GM19395 (cell line): ENCODE data around the gene ELMO2.
A peak's percentile ranks its signal among the peaks of the same experiment; 100 is the strongest.
"Not testable (repeated sequence)": the region's sequence is repeated elsewhere in the genome, so short reads cannot be mapped to it uniquely, and the experiment has no call there.

ENCODE experiments used
- ATAC-seq: cut with Tn5 transposase; IDR thresholded peaks from one replicate; pipeline ENCODE4 v1.9.1; 2021; ENCODE audit warnings: mild to moderate bottlenecking, moderate library complexity; ENCODE audit not compliant: unreplicated experiment

ELMO2 gene

GRCh38 chr20:46406986-46407670, 713 bp upstream of the ELMO2 start:
- ATAC-seq = peak; percentile 52

GRCh38 chr20:46402331-46402811, 4.0 kb downstream of the ELMO2 start:
- ATAC-seq = no peak

DNA sequence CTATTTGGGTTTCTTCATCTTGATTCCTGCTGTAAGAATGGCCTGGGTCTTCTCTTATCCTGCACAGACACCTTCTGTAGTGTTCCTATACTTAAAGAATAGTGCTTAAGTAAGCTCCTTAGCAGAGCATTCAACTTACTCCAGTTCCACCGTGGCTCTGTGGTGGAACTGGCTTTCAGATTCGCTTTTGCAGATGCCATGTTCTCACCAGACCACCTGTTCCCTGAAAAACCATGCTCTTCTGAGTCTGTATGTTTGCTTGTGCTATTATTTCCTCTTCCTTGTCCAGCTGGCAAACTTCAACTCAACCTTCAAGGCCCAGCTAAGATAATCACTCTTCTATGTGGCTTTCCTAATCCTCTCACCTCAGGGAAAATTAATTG, 4.9 kb downstream of the ELMO2 start:
- ATAC-seq = no peak

- ATAC-seq = no peak
These were observed 5.5 kb downstream of the ELMO2 start for GRCh38 chr20:46400828-46401477.

- no peak for ATAC-seq
These were observed 6.2 kb downstream of the ELMO2 start for GRCh38 chr20:46400253-46400652.

GRCh38 chr20:46399401-46399800, 7.0 kb downstream of the ELMO2 start:
- ATAC-seq = no peak

- ATAC-seq = no peak
These were observed 7.5 kb downstream of the ELMO2 start for GRCh38 chr20:46398963-46399362.

DNA sequence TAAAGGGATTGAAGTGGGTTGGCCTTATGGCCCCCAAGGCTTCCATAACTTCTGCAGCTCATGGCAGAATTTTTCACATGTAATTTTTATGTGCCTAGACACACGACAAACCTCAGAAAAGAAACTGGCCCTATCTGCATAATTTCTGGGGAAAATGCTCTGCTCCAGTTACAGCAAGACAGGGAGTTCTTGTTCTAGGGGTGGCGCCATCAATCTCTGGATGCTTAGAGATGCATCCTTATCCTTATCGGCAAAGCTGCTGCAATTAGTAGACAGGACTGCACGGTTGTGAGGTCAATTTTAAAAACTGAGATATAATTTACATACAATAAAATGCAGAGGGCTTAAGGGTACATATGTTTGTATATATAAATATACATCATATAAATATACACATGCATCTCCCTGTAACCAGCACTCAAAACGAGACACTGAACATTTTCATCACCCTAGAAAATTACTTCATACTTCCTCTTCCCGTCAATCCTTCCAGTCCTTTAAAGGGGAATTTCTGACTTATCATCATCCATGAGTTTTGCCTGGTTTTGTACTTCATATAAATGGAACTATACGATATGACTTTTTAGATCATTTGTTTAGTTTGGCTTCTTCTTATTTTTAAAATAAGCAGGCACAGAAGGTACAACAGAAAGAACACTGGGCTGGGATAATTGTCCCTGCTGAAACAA, 10.2 kb downstream of the ELMO2 start:
- no peak for ATAC-seq

GRCh38 chr20:46394872-46395760, 11.3 kb downstream of the ELMO2 start:
- ATAC-seq = no peak

DNA sequence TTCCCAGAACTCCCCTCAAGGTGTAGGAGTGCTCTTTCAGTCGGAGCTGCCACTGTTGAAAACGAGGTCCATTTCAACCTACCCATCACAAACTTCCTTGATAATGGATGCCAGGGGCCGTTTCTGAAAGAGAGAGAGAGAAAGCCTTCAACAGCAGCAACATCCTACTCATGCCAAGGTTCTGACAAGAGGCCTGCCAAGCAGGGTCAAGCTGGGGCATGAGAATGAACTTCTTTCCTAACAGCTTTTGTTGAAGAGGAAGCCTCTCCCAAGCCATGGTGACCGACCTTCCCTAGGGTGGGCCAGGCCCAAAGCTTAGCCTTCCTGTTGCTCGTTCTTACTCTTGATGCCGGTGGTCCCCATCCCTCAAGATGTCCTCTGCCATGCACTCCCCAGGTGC, 12.4 kb downstream of the ELMO2 start:
- no peak for ATAC-seq

DNA sequence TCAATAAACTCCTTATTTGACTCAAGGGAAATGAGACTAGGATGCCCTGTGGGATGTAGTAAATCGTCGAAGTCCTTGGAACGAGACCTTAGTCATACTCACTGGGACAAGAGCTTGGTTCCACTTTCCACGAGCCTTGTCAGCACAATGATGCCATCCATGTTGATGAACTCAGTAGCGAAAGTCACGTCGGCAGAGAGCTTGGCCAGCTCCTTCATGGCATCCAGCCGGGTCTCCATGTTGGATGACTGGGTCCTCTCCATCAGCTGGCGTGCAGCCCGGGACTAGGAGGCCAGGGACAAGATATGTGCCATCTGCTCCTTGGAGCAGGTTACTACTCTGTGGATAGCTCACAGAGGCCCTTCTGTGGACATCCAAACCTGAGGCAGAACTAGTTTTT, 17.5 kb downstream of the ELMO2 start:
- ATAC-seq = no peak

- no peak for ATAC-seq
These were observed 18.1 kb downstream of the ELMO2 start for GRCh38 chr20:46388201-46388836.

- not testable (repeated sequence) for ATAC-seq
These were observed 19.4 kb downstream of the ELMO2 start for GRCh38 chr20:46387054-46387453.

DNA sequence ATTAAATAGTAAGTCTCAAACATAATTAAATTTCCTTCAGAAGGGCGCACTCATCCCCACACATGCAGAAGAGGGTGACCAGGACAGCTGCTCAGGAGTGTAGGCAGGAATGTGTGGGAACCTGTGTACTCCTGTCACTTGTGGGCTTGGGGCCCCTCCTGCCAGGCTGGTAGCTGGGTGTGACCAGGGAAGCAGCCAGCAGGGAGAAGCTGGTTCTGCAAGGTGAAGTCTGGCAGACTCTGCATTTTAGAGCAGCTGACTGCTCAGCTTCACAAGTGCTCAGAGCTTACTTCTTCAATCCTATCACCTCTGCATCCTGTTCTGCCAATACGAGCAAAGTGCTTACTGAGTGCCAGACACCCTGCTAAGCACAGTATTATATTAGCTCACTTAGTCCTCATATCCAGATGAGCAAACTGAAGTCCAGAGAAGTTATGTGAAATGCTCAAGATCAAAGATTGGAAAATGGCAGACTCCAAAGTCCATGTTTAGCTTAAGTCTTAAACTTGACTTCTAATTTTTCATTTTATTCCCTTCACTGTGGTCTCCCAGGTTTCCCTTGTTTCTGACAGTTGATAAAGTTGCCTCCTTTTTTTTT, 27.9 kb downstream of the ELMO2 start:
- no peak for ATAC-seq

- ATAC-seq = no peak
These were observed 28.9 kb downstream of the ELMO2 start for GRCh38 chr20:46377518-46377917.

DNA sequence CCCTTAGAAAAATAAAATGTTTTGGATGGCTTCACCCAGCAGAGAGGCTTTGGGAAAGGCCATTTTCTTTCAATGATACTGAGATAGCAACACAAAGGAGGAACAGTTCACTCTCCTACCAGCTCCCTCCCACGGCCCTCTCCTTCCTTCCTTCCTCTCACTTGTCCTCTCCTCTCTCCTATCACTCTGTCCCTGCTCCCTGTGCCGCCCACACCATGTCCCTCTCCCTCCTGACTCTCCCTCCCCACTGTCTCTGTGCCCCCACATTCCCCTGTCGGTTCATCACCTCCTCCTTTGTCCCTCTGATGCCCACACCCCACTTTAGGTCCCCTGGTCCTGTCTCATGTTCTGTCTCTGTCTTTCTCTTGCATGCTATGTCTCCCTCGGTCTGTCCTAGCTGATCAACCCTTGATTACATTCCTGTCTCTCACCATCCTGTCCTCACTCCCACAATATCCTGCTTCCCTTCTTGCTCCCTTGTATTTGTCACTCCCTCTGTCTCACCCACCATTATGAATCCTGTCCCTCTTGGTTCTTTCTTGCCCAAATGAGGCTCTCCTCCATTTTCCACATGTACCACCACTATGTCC, 30.1 kb downstream of the ELMO2 start:
- ATAC-seq = no peak

DNA sequence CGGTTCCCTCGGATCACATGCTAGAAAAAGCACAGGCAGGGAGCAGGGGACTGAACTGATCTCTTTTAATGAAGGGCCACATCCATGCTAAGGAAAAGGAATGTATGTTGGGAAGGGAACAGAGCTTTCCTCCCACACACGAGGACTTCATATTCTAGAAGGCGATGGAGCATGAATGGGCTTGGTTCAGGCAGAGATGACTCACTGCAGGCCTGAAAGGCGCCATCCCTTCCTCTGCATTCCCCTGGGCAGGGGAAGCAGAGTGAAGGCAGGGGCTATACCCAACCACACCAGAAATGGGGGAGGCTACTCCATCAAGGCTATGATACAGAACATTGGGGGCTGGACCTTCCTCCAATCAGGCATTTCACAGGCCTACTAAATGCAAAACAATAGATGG, 30.6 kb downstream of the ELMO2 start:
- ATAC-seq = no peak

GRCh38 chr20:46374383-46374782, 32.0 kb downstream of the ELMO2 start:
- ATAC-seq = no peak

GRCh38 chr20:46371656-46372055, 34.8 kb downstream of the ELMO2 start:
- no peak for ATAC-seq

DNA sequence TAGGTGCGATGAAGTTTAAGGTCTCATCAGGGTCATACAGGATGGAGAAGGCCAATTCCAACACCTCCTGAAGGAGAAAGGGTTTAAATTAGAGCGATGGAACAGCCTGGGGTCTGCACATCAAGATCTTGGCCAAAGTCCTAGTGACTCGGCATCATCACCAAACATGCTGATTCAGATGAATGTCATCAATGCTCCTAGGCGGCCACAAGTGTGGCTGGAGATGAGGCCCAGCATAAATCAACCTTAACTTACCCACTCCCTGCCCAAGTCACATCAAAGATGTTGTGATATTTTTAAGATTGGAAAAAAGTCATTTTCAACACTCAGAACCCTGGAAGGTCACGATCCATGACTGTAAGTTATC, 37.5 kb downstream of the ELMO2 start:
- ATAC-seq = no peak
